IMR-90 (cell line): ENCODE results near the gene MRPL52. TPM values are rescaled to one million over a fixed set of nuclear protein-coding genes. Genes with fewer than 3 reads are reported as not detected.

Experiments used
- ATAC-seq: fragments of 200-7000 bp; cut with Tn5 transposase; 2 replicates; pipeline ENCODE4 v1.9.1; 2020; ENCODE audit warnings: low read depth, mild to moderate bottlenecking, moderate library complexity
- BruUV-seq: library from RNA; stranded (reverse); fragments of 400-500 nt; replicated peaks from 2 replicates; lab custom pipeline; 2021; lab: Mats Ljungman, UMichigan
- CTCF ChIA-PET: fragments of 300-600 bp; formaldehyde crosslinking; extraction: SDS; loops from one replicate; lab custom pipeline; 2021; ENCODE audit warnings: antibody characterized with exemption; lab: Yijun Ruan, JAX
- POLR2A ChIA-PET: fragments of 300-600 bp; sonication (Branson Sonifier 250); formaldehyde crosslinking; loops from one replicate; lab custom pipeline; 2022; ENCODE audit warnings: antibody characterized with exemption; ENCODE audit not compliant: unreplicated experiment; lab: Charles Lee
- DNase-seq: peaks from one replicate; pipeline ENCODE4 v3.0.0; 2013
- H2AFZ ChIP-seq: replicated peaks from 2 replicates; pipeline ENCODE3; 2013; ENCODE audit warnings: low read length, mild to moderate bottlenecking; ENCODE audit not compliant: poor library complexity
- H2AK5ac ChIP-seq: 2 replicates; pipeline ENCODE4 v1.6.1; 2013; ENCODE audit warnings: low read depth, low read length, inconsistent platforms
- H2AK9ac ChIP-seq: replicated peaks from 2 replicates; pipeline ENCODE3; 2013; ENCODE audit warnings: mild to moderate bottlenecking, low read depth, low read length, moderate library complexity; ENCODE audit not compliant: poor library complexity
- H2BK120ac ChIP-seq: 2 replicates; pipeline ENCODE4 v1.6.1; 2013; ENCODE audit warnings: low read depth, low read length, inconsistent platforms
- H2BK15ac ChIP-seq: 3 replicates; pipeline ENCODE4 v1.6.1; 2013; ENCODE audit warnings: low read depth, low read length, inconsistent platforms
- H2BK20ac ChIP-seq: 2 replicates; pipeline ENCODE4 v1.6.1; 2013; ENCODE audit warnings: low read depth, mild to moderate bottlenecking, inconsistent platforms, low read length, moderate library complexity
- H2BK5ac ChIP-seq: 2 replicates; pipeline ENCODE4 v1.6.1; 2013; ENCODE audit warnings: mild to moderate bottlenecking, low read depth, low read length, inconsistent platforms; ENCODE audit not compliant: poor library complexity, severe bottlenecking
- H3K14ac ChIP-seq: replicated peaks from 2 replicates; pipeline ENCODE4 v1.6.1; 2013; ENCODE audit warnings: low read depth, low read length, inconsistent platforms
- H3K18ac ChIP-seq: 2 replicates; pipeline ENCODE4 v1.6.1; 2013; ENCODE audit warnings: low read depth, low read length, control low read depth
- H3K23ac ChIP-seq: 2 replicates; pipeline ENCODE4 v1.6.1; 2013; ENCODE audit warnings: low read depth, low read length, inconsistent platforms
- H3K27ac ChIP-seq: 2 replicates; pipeline ENCODE4 v1.5.1; 2013; ENCODE audit warnings: mild to moderate bottlenecking, control low read depth, low read length; ENCODE audit not compliant: insufficient read depth
- H3K27me3 ChIP-seq: 2 replicates; pipeline ENCODE4 v1.6.1; 2013; ENCODE audit warnings: low read length; ENCODE audit not compliant: control insufficient read depth, insufficient read depth
- H3K36me3 ChIP-seq: 2 replicates; pipeline ENCODE4 v1.6.1; 2013; ENCODE audit warnings: low read length, mixed read lengths; ENCODE audit not compliant: control insufficient read depth, insufficient read depth
- H3K4ac ChIP-seq: 2 replicates; pipeline ENCODE4 v1.6.1; 2013; ENCODE audit warnings: low read depth, low read length, inconsistent platforms
- H3K4me1 ChIP-seq: 2 replicates; pipeline ENCODE4 v1.6.1; 2013; ENCODE audit warnings: low read length, mixed read lengths; ENCODE audit not compliant: control insufficient read depth, insufficient read depth
- H3K4me2 ChIP-seq: 2 replicates; pipeline ENCODE4 v1.6.1; 2013; ENCODE audit warnings: low read depth, mild to moderate bottlenecking, control low read depth, low read length, moderate library complexity
- H3K4me3 ChIP-seq: 2 replicates; pipeline ENCODE4 v1.5.1; 2013; ENCODE audit warnings: low read depth, mild to moderate bottlenecking, control low read depth, low read length, moderate library complexity; ENCODE audit not compliant: insufficient read depth
- H3K56ac ChIP-seq: 2 replicates; pipeline ENCODE4 v1.6.1; 2013; ENCODE audit warnings: low read length, inconsistent platforms; ENCODE audit not compliant: insufficient read depth; ENCODE audit errors: extremely low read depth
- H3K79me1 ChIP-seq, 2 experiments: 2 replicates each; pipeline ENCODE4 v1.6.1; 2013; ENCODE audit warnings: low read length in 2 of 2, inconsistent platforms in 1 of 2, low read depth in 1 of 2
- H3K9ac ChIP-seq: 2 replicates; pipeline ENCODE4 v1.6.1; 2013; ENCODE audit warnings: low read depth, low read length, control low read depth
- H3K9me1 ChIP-seq: 2 replicates; pipeline ENCODE4 v1.6.1; 2013; ENCODE audit warnings: low read length, inconsistent platforms; ENCODE audit not compliant: insufficient read depth
- H3K9me3 ChIP-seq: 2 replicates; pipeline ENCODE4 v1.6.1; 2013; ENCODE audit warnings: low read length; ENCODE audit not compliant: control insufficient read depth, insufficient read depth
- H4K20me1 ChIP-seq: 2 replicates; pipeline ENCODE4 v1.6.1; 2013; ENCODE audit warnings: low read length, inconsistent platforms; ENCODE audit not compliant: insufficient read depth
- H4K5ac ChIP-seq: 2 replicates; pipeline ENCODE4 v1.6.1; 2013; ENCODE audit warnings: mild to moderate bottlenecking, low read depth, low read length, control low read depth
- H4K8ac ChIP-seq, 2 experiments: 2 replicates each; pipeline ENCODE4 v1.6.1; 2013; ENCODE audit warnings: low read depth in 2 of 2, low read length in 2 of 2, control low read depth in 1 of 2, inconsistent platforms in 1 of 2
- H4K91ac ChIP-seq: 2 replicates; pipeline ENCODE4 v1.6.1; 2013; ENCODE audit warnings: low read depth, low read length, inconsistent platforms; ENCODE audit not compliant: insufficient read depth
- CEBPB ChIP-seq: IDR thresholded peaks from 2 replicates; pipeline ENCODE4 v1.6.1; 2012; ENCODE audit warnings: low read depth, low read length, improper control_type of control experiment
- CTCF ChIP-seq: conservative IDR thresholded peaks from 2 replicates; pipeline ENCODE4 v1.5.1; 2012; ENCODE audit warnings: mild to moderate bottlenecking, low read depth, low read length, improper control_type of control experiment
- FOS ChIP-seq: fragments of 150-350 bp; IDR thresholded peaks from 2 replicates; pipeline ENCODE4 v1.6.1; 2016; ENCODE audit warnings: low read depth, low read length
- MAFK ChIP-seq: IDR thresholded peaks from 2 replicates; pipeline ENCODE4 v1.6.1; 2012; ENCODE audit warnings: low read depth, low read length, improper control_type of control experiment
- MXI1 ChIP-seq: IDR thresholded peaks from 2 replicates; pipeline ENCODE4 v1.6.1; 2012; ENCODE audit warnings: low read depth, mild to moderate bottlenecking, low read length, moderate library complexity, borderline replicate concordance
- NFE2L2 ChIP-seq: fragments of 150-350 bp; IDR thresholded peaks from 2 replicates; pipeline ENCODE4 v1.6.1; 2016; ENCODE audit warnings: low read depth, mild to moderate bottlenecking, low read length
- POLR2A ChIP-seq: IDR thresholded peaks from 2 replicates; pipeline ENCODE4 v1.6.1; 2012; ENCODE audit warnings: mild to moderate bottlenecking, low read depth, low read length
- RAD21 ChIP-seq: IDR thresholded peaks from 2 replicates; pipeline ENCODE4 v1.6.1; 2012; ENCODE audit warnings: low read length, improper control_type of control experiment
- RCOR1 ChIP-seq: IDR thresholded peaks from 2 replicates; pipeline ENCODE4 v1.6.1; 2012; ENCODE audit warnings: mild to moderate bottlenecking, low read length, improper control_type of control experiment; ENCODE audit not compliant: insufficient replicate concordance
- RFX5 ChIP-seq: IDR thresholded peaks from 2 replicates; pipeline ENCODE4 v1.8.0; 2012; ENCODE audit warnings: low read depth, mild to moderate bottlenecking, low read length, moderate library complexity
- SMC3 ChIP-seq: fragments of 150-350 bp; IDR thresholded peaks from 2 replicates; pipeline ENCODE4 v1.6.1; 2016; ENCODE audit warnings: low read depth, mild to moderate bottlenecking, antibody characterized with exemption, low read length, moderate library complexity
- WGBS, 2 experiments: methylation state at CpG; one replicate each; pipeline versions ENCODE4 v1.1.5 to v1.1.7; 2013; ENCODE audit warnings: missing lambda C conversion rate in 2 of 2; ENCODE audit not compliant: insufficient read length in 1 of 2; ENCODE audit errors: extremely low coverage in 2 of 2; 5-methylcytosine and 5-hydroxymethylcytosine counted together
- dilution Hi-C: fragments of 300-500 bp; cut with HindIII; formaldehyde crosslinking; loops from one replicate; pipeline ENCODE4 v1.14.3; 2018; ENCODE audit warnings: low sequenced_read_pairs; ENCODE audit not compliant: unreplicated experiment
- in situ Hi-C: fragments of 300-500 bp; cut with MboI; formaldehyde crosslinking; loops from 3 replicates; pipeline ENCODE4 v1.14.3; 2019; ENCODE audit warnings: low sequenced_read_pairs, inconsistent platforms, mixed read lengths
- intact Hi-C: fragments of 100-400 bp; cut with micrococcal nuclease; formaldehyde crosslinking; loops from 2 replicates; pipeline ENCODE4 v1.10.0; 2022
- polyA plus RNA-seq, 3 experiments: library from polyadenylated mRNA; depleted of rRNA; stranded (reverse); fragments of >200 nt; gene quantifications; 2 replicates each; pipeline ENCODE4 v1.2.3, GENCODE V29; 2012; ENCODE audit warnings: low replicate concordance in 1 of 3
- total RNA-seq: library from RNA; depleted of rRNA; stranded (reverse); fragments of >200 nt; gene quantifications from 2 replicates; pipeline ENCODE4 v1.2.3, GENCODE V29; 2012
- TF ChIP-seq, protein P1 (sequence below): fragments of 150-350 bp; IDR thresholded peaks from 2 replicates; pipeline ENCODE4 v1.6.1; 2016; ENCODE audit warnings: low read depth, mild to moderate bottlenecking, low read length, moderate library complexity, borderline replicate concordance

MRPL52 gene
- total and polyA plus RNA-seq, 2 of the 4 experiments (the other 2 are of a cell fraction), result 33.1 to 51.4 TPM

DNA sequence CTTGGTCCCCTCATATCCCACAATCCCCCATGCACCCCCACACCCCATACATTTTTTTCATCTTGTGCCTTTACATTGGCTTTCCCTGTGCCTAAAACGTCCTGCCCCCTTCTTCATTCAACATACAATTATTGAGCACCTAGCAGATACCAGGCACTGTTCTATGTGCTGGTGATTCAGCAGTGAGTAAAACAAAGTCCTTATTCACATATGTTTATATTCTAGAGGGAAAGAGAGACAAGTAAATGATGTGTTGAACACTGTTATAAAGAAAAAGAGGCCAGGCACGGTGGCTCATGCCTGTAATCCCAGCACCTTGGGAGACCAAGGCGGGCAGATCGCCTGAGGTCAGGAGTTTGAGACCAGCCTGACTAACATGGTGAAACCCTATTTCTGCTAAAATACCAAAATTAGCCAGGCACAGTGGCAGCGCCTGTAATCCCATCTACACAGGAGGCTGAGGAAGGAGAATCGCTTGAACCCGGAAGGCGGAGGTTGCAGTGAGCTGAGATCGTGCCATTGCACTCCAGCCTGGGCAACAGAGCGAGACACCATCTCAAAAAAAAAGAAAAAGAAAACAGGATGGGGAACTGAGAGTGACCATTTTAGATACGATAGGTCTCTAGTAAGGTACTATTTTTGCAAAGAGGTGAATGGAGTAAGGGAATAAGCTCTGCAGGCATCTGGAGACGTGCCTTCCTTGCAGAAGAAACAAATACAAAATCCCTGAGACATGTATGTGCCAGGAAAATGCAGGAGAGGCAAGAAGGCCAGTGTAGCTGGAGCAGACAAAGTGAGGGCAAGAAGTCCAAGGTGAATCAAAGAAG lies 26.6 kb upstream of the MRPL52 start (continued):
- TF ChIP-seq CTCF, result no peak

DNA sequence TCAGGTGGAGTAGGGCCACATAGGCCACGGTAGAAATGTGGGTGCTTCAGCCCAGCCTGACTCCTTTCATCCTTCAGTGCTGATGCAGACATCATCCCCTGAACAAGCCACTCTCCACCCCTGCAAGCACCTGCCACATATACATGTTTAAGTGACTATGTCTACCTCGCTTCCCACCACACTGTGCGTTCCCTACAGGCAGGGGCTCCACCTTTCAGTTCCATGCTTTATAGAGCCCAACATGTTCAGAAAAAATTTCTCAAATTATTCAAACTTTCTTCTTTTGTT lies 26.1 kb upstream of the MRPL52 start:
- no peak overlapping the region for H2AK5ac ChIP-seq
- H3K4me1 ChIP-seq, result no peaks in the 10 kb centered on the region
- H2BK15ac ChIP-seq, result no peak overlapping the region
- H4K8ac ChIP-seq, result no peak overlapping the region
- WGBS, 2 experiments, result no CpG with 5 or more reads among the region's 3 CpGs
- H2BK120ac ChIP-seq, result no peak overlapping the region
- no peaks in the 10 kb centered on the region for H3K36me3 ChIP-seq
- H3K4me3 ChIP-seq, result no peak overlapping the region
- H3K9me3 ChIP-seq, result no peaks in the 10 kb centered on the region
- no peak overlapping the region for H3K18ac ChIP-seq
- no peak overlapping the region for H3K4me2 ChIP-seq
- no peak overlapping the region for H4K91ac ChIP-seq
- no peak overlapping the region for H3K23ac ChIP-seq
- no peaks in the 10 kb centered on the region; the same call in 1 of the 2 replicates for H3K27me3 ChIP-seq
- H3K79me1 ChIP-seq, result no peaks in the 10 kb centered on the region
- H4K20me1 ChIP-seq, result no peaks in the 10 kb centered on the region
- H3K27ac ChIP-seq, result no peak overlapping the region
- no peak overlapping the region for H3K56ac ChIP-seq
- in situ Hi-C loops, result no loop called here
- intact Hi-C loops, result no loop called here
- H2BK20ac ChIP-seq, result no peak overlapping the region
- no peak overlapping the region for H3K14ac ChIP-seq
- H2AFZ ChIP-seq, result no peak overlapping the region
- no peak overlapping the region for H4K5ac ChIP-seq
- POLR2A ChIA-PET, result no interaction called here
- H3K9me1 ChIP-seq, result no peaks in the 10 kb centered on the region
- no TSS peak for BruUV-seq
- DNase-seq (no peak), ATAC-seq (no peak)
- CTCF ChIA-PET, result no interaction called here
- no peak overlapping the region for H2AK9ac ChIP-seq
- no peak overlapping the region for H2BK5ac ChIP-seq
- dilution Hi-C loops, result no loop called here
- no peak overlapping the region for H3K9ac ChIP-seq
- H3K4ac ChIP-seq, result no peak overlapping the region
- TF ChIP-seq MXI1 (no peak), NFE2L2 (no peak), RCOR1 (no peak), CEBPB (no peak), CTCF (no peak), SMC3 (no peak), MAFK (no peak), POLR2A (no peak), RAD21 (no peak), FOS (no peak), RFX5 (no peak)
- TF ChIP-seq, protein P1, sequence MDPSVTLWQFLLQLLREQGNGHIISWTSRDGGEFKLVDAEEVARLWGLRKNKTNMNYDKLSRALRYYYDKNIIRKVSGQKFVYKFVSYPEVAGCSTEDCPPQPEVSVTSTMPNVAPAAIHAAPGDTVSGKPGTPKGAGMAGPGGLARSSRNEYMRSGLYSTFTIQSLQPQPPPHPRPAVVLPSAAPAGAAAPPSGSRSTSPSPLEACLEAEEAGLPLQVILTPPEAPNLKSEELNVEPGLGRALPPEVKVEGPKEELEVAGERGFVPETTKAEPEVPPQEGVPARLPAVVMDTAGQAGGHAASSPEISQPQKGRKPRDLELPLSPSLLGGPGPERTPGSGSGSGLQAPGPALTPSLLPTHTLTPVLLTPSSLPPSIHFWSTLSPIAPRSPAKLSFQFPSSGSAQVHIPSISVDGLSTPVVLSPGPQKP, result no peak
